Measurements from ENCODE around the gene NXPE1.

The NXPE1 gene

DNA sequence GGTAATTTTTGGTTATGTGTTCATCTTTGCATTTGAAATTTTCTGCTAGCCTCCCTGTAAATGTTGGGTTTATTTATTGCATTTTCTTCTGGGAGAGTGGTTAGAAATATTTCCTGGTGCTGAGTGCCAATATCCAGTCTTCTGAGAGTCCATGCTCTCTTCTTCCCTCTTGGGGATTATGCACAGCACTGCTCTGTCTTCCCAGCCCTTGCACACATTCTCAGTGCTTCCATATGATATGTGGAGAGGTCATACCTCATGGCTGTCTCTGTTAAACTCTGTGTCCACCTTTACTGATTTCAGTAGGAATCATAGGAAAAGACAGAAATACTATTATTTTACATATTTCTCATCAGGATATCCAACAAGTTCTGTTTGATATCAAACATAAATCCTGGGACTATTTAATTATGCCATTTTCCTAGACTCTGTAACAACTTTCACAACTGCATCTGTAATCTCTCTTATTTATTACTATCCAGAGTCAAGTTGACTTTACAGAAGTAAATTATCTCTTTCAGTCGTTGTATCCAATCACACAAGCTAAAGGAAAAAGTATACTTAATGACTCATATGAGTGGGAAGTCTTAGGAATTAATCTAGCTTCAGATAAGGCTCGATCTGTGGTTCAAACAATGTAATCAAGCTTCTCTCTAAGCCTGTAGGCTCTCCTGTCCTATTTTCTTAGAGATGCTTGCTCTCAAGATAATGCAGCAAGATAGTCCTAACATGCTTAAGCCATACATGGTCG is 2.7 kb upstream of the NXPE1 start:
- peak; percentile 9 for FAIRE-seq

DNA sequence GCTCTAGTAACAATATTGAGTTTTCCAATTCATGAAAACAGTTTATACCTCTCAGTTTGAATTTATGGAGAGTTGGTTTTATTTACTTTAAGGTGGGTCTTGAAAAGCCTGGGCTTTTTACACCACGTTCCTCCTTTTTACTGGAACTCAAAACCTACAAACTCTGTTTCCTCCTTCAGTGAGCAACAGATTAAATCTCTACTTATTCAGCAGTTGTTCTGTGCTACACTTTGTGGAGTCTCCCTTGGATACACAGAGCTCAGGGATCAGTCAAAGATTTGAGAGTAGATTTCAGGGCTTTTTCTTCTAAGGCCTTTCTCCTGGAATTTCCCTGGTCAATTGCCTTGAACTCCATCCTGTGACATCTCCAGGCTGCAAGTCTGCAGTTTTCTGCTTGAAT is 3.5 kb downstream of the NXPE1 start:
- FAIRE-seq = no peak

DNA sequence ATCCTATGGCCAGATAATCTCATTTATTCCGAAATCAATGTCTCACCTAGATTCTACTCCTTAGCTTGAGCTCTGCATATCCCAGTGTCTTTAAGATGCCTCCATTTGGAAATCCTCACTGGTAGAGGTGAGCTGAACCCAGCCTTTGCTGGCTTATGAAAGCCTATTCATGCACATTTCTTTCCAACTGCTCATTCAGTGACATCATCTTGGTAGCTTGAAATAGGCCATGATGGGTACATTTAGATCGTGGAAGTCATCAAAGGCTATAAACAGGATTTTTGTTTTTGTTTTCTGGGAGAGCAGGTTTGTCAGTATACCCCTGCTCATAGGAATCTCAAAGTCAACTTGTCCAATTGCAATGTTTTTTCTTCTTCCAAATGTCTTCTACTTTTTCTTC is 6.0 kb downstream of the NXPE1 start:
- FAIRE-seq = no peak

DNA sequence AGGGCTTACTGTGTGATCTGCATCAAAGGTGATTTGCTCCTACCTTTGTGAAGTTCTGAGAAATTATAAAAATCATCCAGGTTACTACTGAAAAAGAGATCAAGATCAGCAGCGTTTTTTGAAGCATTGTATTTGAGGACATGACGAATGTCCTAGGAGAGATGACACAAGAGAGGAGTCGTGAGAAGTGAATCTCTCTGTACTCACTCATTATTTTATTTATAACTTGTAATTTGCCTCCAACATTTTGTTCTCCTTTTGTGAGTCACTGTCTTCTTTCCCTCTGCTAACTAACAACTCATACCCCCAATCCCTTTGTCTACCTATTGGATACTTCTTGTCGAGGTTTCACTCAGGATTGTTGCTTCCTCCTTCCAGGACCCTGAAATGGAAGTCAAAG is 8.6 kb downstream of the NXPE1 start:
- FAIRE-seq = no peak

DNA sequence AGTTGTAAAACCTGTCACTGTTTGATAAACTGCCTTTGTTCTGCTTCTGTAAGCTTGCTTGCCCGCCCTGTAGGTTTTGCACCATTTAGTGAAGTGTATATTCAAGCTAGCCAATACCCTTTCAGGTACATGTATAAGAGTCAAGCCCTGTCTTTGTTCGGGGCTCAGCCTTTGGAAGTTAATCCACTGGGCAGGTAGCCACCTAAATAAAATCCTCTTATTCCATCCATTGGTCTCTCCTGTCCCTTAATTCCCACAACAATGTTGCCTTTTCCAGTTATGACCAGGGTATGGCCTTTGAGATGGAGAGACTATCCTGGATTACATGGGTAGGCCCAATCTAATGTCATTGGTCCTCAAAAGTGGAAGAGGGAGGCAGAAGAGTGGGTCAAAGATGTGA is 34.0 kb downstream of the NXPE1 start:
- FAIRE-seq = no peak

DNA sequence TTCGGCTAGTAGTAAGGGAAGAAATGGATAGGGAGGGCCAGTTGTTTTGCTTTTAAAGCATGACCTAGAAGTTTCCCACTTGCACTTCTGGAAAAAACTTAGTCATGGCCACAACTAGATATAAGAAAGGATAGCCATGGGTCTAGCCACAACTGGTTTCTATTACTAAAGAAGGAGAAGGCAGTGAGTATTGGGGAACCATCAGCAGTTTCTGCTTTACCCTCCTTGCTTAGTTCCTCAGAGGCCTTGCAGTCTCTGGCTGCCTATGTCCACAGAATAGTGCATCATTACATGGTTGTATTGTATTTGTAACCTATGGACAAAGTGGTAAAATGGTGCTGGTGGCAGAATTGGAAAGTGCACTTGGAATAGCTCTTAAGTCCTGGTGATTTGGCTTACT is 35.6 kb downstream of the NXPE1 start:
- FAIRE-seq = no peak

DNA sequence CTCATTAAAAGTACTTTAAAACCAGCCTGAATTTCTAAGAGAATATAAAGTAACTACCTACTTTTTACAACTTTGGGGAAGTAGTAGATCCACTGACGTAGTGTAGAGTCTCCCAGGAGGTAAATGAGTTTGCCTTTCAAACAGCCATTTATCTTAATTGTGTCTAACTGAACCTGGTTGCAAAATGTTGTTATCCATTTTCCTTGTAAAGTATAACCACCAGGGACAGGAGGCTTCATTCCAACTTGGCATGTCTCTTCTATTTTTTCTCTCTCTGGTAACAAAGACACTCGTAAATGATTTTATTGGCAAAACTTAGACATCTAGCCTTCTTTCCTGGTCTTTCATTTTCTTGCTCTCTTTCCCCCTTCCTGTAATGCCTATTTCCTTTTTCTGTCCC is 36.9 kb downstream of the NXPE1 start:
- FAIRE-seq = no peak

DNA sequence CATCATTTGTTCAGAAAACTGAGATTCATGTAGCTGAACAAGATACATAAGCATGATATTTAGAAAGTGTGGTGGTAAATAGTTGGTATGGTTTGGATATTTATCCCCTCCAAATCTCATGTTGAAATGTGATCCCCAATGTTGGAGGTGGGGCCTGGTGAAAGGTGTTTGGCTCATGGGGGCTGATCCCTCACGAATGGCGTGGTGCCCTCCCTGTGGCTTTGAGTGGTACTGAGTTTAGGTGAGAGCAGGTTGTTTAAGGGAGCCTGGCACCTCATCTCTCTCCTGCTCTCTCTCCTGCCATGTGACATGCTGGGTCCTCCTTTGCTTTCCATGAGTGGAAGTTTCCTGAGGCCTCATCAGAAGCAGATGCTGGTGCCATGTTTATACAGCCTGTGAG is 48.1 kb downstream of the NXPE1 start:
- no peak for FAIRE-seq

DNA sequence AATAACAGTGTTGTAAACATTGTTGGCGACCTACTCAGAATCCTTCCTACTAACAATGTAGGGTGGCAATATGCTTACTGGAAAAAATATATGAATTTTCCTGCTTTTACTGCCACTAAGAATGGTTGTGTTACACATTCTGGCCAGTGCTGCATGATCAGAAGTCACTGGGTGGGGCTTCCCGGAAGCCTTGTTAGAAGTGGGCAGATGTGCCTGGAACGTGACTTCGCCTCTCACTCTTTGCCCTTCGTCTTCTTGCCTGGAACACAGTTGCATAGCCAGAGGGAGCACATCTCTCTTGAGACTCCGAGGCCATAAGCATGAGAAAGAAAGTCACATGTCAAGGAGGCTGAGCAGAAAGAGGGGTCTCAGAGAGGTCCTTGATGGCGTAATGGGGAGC is 48.6 kb downstream of the NXPE1 start:
- no peak for FAIRE-seq

DNA sequence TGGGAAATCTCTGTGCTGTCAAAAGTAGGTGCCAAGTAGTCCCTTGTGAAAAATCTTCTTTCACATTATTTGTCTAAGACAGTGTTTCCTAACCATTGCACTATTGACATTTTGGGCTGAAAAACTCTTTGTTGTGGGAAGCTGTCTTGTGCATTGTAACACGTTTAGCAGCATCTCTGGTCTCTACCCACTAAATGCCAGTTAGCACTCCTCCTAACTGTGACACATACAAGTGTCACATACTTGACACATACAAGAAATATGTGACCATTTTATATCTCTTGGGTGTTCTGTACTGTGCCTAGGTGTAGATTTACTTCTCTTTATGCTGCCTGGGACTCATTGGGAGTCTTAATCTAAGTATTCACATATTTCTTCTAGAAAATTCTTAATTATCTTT is 57.8 kb downstream of the NXPE1 start:
- FAIRE-seq = no peak

DNA sequence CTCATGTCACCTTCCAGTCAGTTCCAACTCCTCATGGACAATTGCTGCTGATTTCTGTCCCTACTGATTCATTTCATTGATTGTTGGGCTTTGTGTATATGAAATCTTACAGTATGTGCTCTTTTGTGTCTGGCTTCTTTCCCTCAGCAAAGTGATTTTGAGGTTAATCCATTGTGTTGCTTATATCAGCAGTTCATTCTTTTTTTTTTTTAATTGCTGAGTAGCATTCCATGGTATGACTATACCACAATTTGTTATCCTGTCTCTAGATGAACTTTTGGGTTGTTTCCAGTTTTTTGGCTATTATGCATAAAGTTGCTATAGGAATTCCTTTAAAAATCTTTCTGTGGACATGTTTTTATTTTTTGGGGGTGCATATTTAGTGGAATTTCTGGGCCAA is 59.9 kb downstream of the NXPE1 start:
- FAIRE-seq = no peak

DNA sequence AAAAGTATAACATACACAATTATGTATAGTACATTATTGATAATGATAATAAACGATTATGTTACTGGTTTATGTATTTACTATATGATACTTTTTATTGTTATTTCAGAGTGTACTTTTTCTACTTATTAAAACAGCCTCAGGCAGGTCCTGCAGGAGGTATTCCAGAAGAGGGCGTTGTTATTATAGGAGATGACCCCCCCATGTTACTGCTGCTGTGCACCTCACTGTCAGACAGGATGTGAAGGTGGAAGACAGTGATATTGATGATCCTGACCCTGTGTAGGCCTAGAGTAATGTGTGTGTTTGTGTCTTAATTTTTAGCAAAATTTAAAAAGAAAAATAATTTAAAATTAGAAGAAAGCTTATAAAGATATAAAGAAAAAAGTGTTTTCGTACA is 62.8 kb downstream of the NXPE1 start:
- no peak for FAIRE-seq

DNA sequence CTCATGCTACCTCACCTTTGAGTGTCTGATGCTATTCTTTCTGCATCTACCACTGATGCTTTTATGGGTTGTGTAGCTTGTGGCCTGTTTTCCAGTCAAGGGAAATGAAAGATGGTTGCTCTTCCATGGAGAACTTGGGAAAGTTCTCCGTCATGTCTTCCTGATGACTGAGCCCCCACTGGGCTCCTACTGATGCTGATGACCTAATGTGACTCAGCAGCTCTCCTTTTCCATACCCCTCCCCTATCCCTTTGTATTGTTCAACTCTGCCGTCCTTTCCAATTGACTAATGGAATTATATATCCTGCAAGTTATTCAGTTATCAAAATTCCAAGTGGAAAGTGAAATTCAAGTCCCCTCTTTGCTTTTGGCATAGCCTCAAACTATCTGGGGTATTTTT is 75.8 kb downstream of the NXPE1 start:
- no peak for FAIRE-seq

DNA sequence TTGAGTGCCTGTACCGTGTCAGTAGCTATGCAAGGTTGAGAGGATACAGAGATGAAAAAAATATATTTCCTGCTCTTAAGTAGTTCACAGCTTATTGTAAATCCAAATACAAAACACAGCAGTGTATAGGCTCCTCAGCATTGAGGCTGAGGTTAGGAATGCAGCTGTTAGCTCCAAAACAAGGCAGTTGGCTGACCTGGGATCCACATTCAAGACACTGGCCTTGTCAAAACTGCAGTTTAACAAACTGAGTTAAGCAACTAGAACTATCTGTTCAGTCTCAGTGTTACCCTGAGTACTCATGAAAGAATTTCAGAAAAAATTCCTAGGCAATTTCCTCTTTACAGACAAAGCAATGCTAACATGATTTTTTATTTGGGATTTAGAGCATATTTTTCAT is 77.6 kb downstream of the NXPE1 start:
- FAIRE-seq = no peak

DNA sequence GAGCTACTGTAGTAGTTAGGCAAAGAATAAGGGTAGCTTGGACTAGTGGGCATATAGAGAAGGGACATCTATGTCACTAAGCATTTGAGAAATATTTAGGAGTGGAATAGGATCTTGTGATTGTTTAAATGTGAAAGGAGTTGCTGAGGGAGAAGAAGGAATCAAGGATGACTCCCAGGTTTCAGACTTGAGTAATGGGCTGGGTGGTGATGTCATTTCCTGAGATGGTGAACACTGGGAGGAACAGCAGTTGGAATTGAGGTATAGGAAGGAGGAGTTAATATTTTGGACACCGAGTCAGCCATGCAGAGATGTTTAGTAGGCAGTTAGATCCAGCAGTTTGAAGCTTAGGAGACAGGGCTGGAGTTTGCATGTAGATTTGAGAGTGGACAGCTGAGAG is 80.3 kb downstream of the NXPE1 start:
- no peak for FAIRE-seq

DNA sequence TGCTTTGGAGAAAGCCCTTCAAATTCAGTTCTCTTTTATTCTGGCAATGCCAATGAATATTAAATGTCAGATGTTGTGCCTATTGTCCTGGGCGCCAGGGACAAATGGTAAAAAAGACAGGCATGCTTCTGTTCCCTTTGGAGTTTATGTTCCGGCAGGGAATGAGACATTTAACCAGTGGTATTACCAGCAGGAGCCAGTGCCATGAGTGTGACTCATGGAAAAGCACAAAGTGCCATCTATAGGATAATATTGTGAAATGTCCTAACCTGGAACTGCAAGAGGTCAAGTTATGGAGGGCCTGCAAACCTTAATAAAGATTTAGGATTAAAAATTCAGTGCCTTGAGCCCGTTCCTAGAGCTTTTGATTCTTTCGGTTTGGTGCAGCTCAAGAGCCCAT is 80.9 kb downstream of the NXPE1 start:
- FAIRE-seq = no peak

DNA sequence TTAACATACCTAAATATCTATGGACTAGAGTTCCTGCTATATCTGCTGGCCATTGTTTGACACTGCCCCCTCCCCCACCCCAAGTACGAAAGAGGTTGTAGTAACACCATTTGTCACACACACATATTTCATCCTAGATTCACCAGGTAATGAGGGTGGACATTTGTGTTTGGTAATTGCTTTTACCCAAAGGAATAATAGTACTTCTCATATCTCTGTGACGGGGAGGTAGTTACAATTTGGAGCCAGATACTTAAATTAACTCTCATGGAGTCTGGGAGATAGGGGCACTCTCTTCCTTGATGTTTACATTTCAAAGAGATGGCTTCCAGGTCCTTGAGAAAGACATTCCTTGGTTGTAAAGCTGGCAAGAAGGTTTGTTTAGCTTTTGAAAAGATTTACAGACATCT is 81.7 kb downstream of the NXPE1 start:
- no peak for FAIRE-seq

DNA sequence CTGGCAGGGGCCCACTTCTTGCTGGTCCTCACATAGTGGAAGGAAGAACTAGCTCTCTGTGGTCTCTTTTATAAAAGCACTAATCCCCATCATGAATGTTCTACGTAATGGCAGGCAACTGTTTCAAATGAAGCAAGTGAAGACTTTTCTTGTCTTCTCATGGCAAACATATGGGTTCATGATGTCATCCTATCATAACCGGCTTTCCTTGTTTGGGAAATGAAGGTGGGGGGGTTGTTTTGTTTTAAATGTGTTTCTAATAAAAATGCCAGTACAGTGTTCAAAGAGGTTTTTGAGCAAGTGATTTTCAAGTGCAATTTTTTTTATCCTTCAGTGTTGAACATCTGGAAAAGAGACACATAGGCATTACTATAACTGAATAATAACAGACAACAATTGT is 87.0 kb downstream of the NXPE1 start:
- FAIRE-seq = no peak

Measured in islet of Langerhans (tissue), 1 donor.